ENCODE data around the gene CAMTA1.

The CAMTA1 gene

DNA sequence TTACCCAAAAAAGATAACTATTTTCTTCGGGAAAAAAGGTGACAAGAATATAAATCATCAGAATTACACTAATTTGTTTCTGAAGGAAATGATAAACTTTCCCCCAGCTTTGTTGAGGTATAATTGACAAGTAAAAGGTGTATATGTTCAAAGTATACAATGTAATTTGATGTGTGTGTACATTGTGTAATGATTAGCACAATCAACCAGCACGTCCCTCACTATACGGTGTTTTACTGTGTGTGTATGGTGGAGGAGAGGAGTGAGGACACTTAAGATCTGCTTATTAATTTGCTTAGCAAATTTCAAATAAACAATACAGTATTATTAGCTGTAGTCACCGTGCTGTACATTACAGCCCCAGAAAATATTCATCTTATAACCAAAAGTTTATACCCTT, 77.7 kb downstream of the CAMTA1 start:
- TF ChIP-seq, protein P1, sequence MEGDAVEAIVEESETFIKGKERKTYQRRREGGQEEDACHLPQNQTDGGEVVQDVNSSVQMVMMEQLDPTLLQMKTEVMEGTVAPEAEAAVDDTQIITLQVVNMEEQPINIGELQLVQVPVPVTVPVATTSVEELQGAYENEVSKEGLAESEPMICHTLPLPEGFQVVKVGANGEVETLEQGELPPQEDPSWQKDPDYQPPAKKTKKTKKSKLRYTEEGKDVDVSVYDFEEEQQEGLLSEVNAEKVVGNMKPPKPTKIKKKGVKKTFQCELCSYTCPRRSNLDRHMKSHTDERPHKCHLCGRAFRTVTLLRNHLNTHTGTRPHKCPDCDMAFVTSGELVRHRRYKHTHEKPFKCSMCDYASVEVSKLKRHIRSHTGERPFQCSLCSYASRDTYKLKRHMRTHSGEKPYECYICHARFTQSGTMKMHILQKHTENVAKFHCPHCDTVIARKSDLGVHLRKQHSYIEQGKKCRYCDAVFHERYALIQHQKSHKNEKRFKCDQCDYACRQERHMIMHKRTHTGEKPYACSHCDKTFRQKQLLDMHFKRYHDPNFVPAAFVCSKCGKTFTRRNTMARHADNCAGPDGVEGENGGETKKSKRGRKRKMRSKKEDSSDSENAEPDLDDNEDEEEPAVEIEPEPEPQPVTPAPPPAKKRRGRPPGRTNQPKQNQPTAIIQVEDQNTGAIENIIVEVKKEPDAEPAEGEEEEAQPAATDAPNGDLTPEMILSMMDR (conservative IDR thresholded peaks at IDR 0.05; ENCODE audit: control insufficient read depth, insufficient read depth, low read depth, low read length) = no peak
- H3K4me3 ChIP-seq (ENCODE audit: control insufficient read depth, low read depth, low read length) = no peak overlapping the region
- no peak for DNase-seq (ENCODE audit: low read depth)

- no peak for DNase-seq (ENCODE audit: low read depth)
- TF ChIP-seq, protein P1 (conservative IDR thresholded peaks at IDR 0.05; ENCODE audit: control insufficient read depth, insufficient read depth, low read depth, low read length) = no peak
- no peak overlapping the region for H3K4me3 ChIP-seq (ENCODE audit: control insufficient read depth, low read depth, low read length)
Observed at GRCh38 chr1:6864166-6864565, 78.9 kb downstream of the CAMTA1 start.

DNA sequence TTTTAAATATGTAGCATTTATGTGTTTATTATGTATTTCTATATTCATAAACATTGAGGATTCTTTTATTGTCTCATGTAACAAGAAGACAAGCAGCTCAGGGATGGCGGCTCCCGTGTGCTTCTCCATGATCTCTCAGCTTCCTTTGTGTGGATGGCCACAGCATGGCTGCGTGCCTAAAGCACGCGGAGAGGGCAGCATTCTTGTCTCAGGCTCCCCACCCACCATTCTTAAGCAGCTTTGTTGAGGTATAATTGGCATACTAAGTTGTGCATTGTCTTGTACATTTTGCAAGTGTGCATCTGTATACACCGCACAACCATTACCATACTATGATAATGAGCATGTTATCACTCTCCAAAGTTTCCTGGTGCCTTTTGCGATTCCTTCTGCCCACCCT, 81.6 kb downstream of the CAMTA1 start:
- no peak for DNase-seq (ENCODE audit: low read depth)
- no peak overlapping the region for H3K4me3 ChIP-seq (ENCODE audit: control insufficient read depth, low read depth, low read length)
- TF ChIP-seq, protein P1 (conservative IDR thresholded peaks at IDR 0.05; ENCODE audit: control insufficient read depth, insufficient read depth, low read depth, low read length) = no peak

- H3K4me3 ChIP-seq (ENCODE audit: control insufficient read depth, low read depth, low read length) = no peak overlapping the region
- TF ChIP-seq, protein P1 (conservative IDR thresholded peaks at IDR 0.05; ENCODE audit: control insufficient read depth, insufficient read depth, low read depth, low read length) = no peak
- DNase-seq (ENCODE audit: low read depth) = no peak
Observed at GRCh38 chr1:6867321-6867720, 82.1 kb downstream of the CAMTA1 start.

- TF ChIP-seq, protein P1 (conservative IDR thresholded peaks at IDR 0.05; ENCODE audit: control insufficient read depth, insufficient read depth, low read depth, low read length) = no peak
- no peak overlapping the region for H3K4me3 ChIP-seq (ENCODE audit: control insufficient read depth, low read depth, low read length)
- no peak for DNase-seq (ENCODE audit: low read depth)
Observed at GRCh38 chr1:6867729-6868659, 82.7 kb downstream of the CAMTA1 start.

DNA sequence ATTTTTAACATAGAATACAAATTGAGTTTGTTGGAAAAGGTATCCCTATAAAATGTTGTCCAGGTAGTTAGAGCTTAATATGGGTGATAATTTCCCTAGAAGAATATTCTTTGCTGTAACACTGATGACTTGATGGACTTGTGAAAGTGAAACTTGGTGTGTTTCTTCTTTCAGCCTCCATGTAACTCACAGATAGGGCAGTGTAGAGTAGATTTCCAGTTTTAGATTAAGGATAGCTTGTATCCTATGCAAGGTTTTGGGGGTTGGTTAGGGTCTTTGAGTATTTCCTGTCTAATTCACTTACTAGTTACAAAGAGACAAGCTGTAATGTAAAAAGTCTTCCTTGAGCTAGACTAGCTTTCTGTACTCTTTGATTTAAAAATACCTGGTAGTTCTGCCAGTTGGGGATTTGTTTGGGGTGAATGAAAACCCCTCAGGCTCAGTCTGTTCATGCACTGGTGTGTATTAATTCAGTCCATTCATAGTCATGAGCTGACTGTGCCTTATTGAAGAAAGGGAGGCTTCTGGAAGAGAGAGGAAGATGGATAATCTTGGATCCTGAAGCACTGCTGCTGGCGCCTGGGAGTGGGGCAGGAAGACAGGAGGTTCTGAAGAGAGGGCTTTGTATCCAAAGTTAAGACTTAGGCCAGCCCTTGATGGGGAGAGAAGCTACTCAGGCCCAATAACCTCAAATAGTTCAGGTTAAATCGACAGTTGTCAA, 83.6 kb downstream of the CAMTA1 start:
- TF ChIP-seq, protein P1 (conservative IDR thresholded peaks at IDR 0.05; ENCODE audit: control insufficient read depth, insufficient read depth, low read depth, low read length) = no peak
- no peak overlapping the region for H3K4me3 ChIP-seq (ENCODE audit: control insufficient read depth, low read depth, low read length)
- DNase-seq (ENCODE audit: low read depth) = no peak

Data from fibroblast of mammary gland (primary cell).